ENCODE measurements around the gene ULBP3.

DNA sequence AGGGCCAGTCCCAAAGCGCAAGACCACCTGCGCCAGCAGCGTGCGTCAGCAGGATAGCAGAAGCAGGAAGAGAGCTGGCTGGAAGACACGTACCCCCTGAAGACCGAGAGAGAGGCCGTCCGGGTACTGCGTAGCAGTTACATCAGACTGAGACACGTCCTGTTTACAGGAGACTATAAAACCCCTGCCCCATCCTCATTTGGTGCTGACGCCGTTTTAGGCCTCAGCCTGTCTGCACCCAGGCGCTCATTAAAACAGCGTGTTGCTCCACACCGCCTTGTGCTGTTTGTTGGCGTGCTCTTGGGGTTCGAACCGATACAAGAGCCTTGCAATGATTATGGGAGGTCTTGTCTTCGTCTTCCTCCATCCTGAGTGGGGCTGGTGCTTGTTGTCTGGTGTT is 31.8 kb upstream of the ULBP3 start:
- TF ChIP-seq EP300 (IDR thresholded peaks at IDR 0.05; ENCODE audit: borderline replicate concordance in 1 of 2, low read depth in 1 of 2, low read length in 1 of 2) (no peak), RAD21 (IDR thresholded peaks at IDR 0.05; ENCODE audit: low read length) (no peak), GATA2 (CRISPR knock-in tag; IDR thresholded peaks at IDR 0.05) (no peak), SMC3 (IDR thresholded peaks at IDR 0.05; ENCODE audit: low read depth, low read length) (no peak), JUND (IDR thresholded peaks at IDR 0.05) (no peak), FOXM1 (IDR thresholded peaks at IDR 0.05; ENCODE audit: low read depth) (no peak)
- TF ChIP-seq, protein P1, sequence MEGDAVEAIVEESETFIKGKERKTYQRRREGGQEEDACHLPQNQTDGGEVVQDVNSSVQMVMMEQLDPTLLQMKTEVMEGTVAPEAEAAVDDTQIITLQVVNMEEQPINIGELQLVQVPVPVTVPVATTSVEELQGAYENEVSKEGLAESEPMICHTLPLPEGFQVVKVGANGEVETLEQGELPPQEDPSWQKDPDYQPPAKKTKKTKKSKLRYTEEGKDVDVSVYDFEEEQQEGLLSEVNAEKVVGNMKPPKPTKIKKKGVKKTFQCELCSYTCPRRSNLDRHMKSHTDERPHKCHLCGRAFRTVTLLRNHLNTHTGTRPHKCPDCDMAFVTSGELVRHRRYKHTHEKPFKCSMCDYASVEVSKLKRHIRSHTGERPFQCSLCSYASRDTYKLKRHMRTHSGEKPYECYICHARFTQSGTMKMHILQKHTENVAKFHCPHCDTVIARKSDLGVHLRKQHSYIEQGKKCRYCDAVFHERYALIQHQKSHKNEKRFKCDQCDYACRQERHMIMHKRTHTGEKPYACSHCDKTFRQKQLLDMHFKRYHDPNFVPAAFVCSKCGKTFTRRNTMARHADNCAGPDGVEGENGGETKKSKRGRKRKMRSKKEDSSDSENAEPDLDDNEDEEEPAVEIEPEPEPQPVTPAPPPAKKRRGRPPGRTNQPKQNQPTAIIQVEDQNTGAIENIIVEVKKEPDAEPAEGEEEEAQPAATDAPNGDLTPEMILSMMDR (IDR thresholded peaks at IDR 0.05) = no peak
- TF ChIP-seq, protein P2, sequence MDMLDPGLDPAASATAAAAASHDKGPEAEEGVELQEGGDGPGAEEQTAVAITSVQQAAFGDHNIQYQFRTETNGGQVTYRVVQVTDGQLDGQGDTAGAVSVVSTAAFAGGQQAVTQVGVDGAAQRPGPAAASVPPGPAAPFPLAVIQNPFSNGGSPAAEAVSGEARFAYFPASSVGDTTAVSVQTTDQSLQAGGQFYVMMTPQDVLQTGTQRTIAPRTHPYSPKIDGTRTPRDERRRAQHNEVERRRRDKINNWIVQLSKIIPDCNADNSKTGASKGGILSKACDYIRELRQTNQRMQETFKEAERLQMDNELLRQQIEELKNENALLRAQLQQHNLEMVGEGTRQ (IDR thresholded peaks at IDR 0.05; ENCODE audit: borderline replicate concordance, low read depth, low read length) = no peak
